NB4 (cell line): ENCODE measurements around the gene EXOC6B.

Experiments used
- DNase-seq: peaks from one replicate; pipeline ENCODE4 v3.0.0; 2010; ENCODE audit warnings: low read depth
- H3K4me3 ChIP-seq: one replicate; pipeline ENCODE4 v1.5.1; 2011; ENCODE audit warnings: mild to moderate bottlenecking, low read depth, low read length, moderate library complexity
- CTCF ChIP-seq: IDR thresholded peaks from one replicate; pipeline ENCODE4 v1.5.1; 2012; ENCODE audit warnings: low read depth, low read length
- MYC ChIP-seq: IDR thresholded peaks from 2 replicates; pipeline ENCODE4 v1.6.1; 2011; ENCODE audit warnings: low read depth, low read length
- POLR2A ChIP-seq: IDR thresholded peaks from 2 replicates; pipeline ENCODE4 v1.6.1; 2011; ENCODE audit warnings: mild to moderate bottlenecking; ENCODE audit not compliant: insufficient read length; ENCODE audit errors: extremely low read depth
- TF ChIP-seq, protein P1 (sequence below): IDR thresholded peaks from 2 replicates; pipeline ENCODE4 v1.6.1; 2011; ENCODE audit warnings: low read depth, low read length

EXOC6B gene

GRCh38 chr2:72827487-72827886, 1.7 kb upstream of the EXOC6B start:
- H3K4me3 ChIP-seq: no peak overlapping the region
- no peak for TF ChIP-seq POLR2A
- no peak for TF ChIP-seq MYC
- no peak for TF ChIP-seq CTCF
- no peak for DNase-seq

GRCh38 chr2:72826156-72826477, 284 bp upstream of the EXOC6B start:
- DNase-seq: no peak
- TF ChIP-seq POLR2A: no peak
- TF ChIP-seq MYC: no peak
- TF ChIP-seq, protein P1, sequence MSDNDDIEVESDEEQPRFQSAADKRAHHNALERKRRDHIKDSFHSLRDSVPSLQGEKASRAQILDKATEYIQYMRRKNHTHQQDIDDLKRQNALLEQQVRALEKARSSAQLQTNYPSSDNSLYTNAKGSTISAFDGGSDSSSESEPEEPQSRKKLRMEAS: no peak
- H3K4me3 ChIP-seq: peak overlapping the region; percentile 67

DNA sequence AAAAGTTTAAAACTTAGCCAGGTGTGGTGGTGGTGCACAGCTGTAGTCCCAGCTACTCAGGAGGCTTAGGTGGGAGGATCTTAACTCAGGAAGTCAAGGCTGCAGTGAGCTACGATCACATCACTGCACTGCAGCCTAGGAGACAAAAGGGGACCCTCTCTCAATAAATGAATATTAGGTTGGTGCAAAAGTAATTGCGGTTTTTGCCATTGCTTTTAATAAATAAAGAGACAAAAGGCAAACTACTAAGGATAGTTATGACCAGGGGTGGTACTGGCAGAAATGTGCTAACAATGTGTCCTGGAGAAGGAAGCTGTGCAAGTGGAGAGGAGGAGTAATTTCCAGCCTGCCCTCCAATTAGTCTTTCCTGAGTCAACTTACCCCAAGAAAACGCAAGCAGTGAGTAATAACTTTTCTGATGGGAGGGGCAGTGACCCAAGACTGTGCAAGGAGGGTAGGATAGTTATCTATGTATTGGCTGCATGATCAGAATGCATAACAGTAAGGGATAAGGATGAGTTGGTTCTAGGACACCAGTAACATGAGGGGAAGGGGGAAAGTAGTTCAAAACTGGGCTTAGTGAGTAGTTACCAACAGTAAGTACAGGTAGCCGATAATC, 1.5 kb downstream of the EXOC6B start:
- no peak overlapping the region for H3K4me3 ChIP-seq
- peak; percentile 48 for DNase-seq

DNA sequence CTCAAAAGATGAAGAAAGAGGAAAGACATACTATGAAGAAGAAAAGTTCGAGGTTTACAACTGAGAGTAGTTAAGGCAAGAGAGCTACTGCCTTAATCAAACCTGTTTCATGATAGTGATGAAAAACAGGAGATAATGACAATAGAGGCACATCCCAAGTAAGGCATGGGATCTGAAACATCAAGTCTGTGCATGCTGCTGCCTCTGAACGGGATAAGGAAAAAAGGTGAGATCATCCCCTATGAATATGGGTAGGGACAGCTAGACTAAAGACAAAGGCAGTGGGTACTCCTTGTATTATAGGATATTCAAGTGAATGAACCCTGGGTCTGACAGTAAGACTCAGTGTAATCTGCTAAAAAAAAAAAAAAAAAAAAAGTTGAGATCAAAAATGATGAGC, 3.0 kb downstream of the EXOC6B start:
- no peak overlapping the region for H3K4me3 ChIP-seq
- DNase-seq: no peak
- TF ChIP-seq CTCF (no peak), POLR2A (no peak), MYC (no peak)
- TF ChIP-seq, protein P1: no peak

More for the DNA sequence above, 1.5 kb downstream of the EXOC6B start:
- TF ChIP-seq POLR2A (no peak), CTCF (no peak), MYC (no peak)
- TF ChIP-seq, protein P1: no peak

DNA sequence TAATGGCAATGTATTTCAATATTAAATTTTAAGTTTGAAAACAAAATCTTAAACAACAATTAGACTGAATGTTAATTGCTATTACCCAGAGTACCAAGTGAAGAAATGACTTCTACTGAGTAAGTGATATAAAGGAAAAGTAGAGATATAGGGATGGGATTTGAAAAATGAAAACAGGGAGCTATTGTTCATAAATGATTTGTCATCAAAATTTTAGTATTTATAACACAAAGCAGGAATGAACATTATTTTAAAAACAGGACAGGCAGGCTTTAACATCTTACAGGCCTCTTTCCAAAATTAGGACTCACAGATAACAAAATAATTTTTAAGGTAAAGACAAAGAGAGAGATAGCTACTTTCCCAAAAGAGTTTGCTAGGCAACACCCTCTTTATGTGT, 3.9 kb downstream of the EXOC6B start:
- DNase-seq: no peak
- TF ChIP-seq MYC (no peak), CTCF (no peak), POLR2A (no peak)
- TF ChIP-seq, protein P1: no peak
- H3K4me3 ChIP-seq: no peak overlapping the region

DNA sequence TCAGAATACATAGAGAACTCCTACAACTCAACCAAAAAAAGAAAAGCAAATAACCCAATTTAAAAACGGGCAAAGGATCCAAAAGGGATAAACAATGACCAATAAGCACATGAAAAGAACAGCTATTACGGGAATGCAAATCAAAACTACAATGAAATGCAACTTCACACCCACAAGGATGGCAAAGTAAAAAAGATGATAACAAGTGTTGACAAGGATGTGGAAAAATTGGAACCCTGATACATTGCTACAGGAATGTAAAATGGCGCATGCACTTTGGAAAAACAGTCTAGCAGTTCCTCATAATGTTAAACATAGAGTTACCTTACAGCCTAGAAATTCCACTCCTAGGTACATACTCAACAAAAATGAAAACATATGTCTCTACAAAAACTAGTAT, 4.7 kb downstream of the EXOC6B start:
- no peak for TF ChIP-seq POLR2A
- TF ChIP-seq, protein P1: no peak
- no peak for TF ChIP-seq MYC
- TF ChIP-seq CTCF: no peak

GRCh38 chr2:72819501-72819900, 6.3 kb downstream of the EXOC6B start:
- no peak for DNase-seq
- TF ChIP-seq, protein P1: no peak
- no peak overlapping the region for H3K4me3 ChIP-seq

More for the DNA sequence above, 4.7 kb downstream of the EXOC6B start:
- DNase-seq: no peak
- H3K4me3 ChIP-seq: no peak overlapping the region
